SJSA1 (cell line): Measurements from ENCODE around the gene CAV2. TPM values are rescaled to one million over a fixed set of nuclear protein-coding genes. Genes with fewer than 3 reads are reported as not detected.
A peak's percentile ranks its signal among the peaks of the same experiment; 100 is the strongest.

Experiments used
- DNase-seq, 2 experiments: peaks; one replicate each; pipeline ENCODE4 v3.0.0-alpha.2; 2015 to 2020; ENCODE audit warnings: low spot score in 2 of 2, low read depth in 1 of 2
- H3K27ac ChIP-seq: fragments of 250-450 bp; sonication (Bioruptor Pico); 2 replicates; pipeline ENCODE4 v1.5.1; 2020; ENCODE audit warnings: mild to moderate bottlenecking, moderate library complexity
- H3K27me3 ChIP-seq: fragments of 250-450 bp; sonication (Bioruptor Pico); replicated peaks from 2 replicates; pipeline ENCODE4 v1.5.1; 2020; ENCODE audit warnings: mild to moderate bottlenecking, moderate library complexity
- H3K36me3 ChIP-seq: fragments of 250-450 bp; sonication (Bioruptor Pico); 2 replicates; pipeline ENCODE4 v1.5.1; 2020; ENCODE audit warnings: mild to moderate bottlenecking
- H3K4me1 ChIP-seq: fragments of 250-450 bp; sonication (Bioruptor Pico); replicated peaks from 2 replicates; pipeline ENCODE4 v1.6.1; 2021; ENCODE audit warnings: mild to moderate bottlenecking
- H3K4me3 ChIP-seq: fragments of 250-450 bp; sonication (Bioruptor Pico); 2 replicates; pipeline ENCODE4 v1.5.1; 2020; ENCODE audit warnings: mild to moderate bottlenecking
- H3K9me3 ChIP-seq: fragments of 250-450 bp; sonication (Bioruptor Pico); replicated peaks from 2 replicates; pipeline ENCODE4 v1.5.1; 2020; ENCODE audit warnings: mild to moderate bottlenecking
- total RNA-seq: library from RNA; depleted of rRNA; stranded (reverse); fragments of >200 nt; shearing (Covaris generic); gene quantifications from 2 replicates; pipeline ENCODE4 v1.2.3, GENCODE V29; 2014; rRNA removed

Gene CAV2, protein sequence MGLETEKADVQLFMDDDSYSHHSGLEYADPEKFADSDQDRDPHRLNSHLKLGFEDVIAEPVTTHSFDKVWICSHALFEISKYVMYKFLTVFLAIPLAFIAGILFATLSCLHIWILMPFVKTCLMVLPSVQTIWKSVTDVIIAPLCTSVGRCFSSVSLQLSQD
- total RNA-seq, result 130 and 204 TPM in 2 replicates

DNA sequence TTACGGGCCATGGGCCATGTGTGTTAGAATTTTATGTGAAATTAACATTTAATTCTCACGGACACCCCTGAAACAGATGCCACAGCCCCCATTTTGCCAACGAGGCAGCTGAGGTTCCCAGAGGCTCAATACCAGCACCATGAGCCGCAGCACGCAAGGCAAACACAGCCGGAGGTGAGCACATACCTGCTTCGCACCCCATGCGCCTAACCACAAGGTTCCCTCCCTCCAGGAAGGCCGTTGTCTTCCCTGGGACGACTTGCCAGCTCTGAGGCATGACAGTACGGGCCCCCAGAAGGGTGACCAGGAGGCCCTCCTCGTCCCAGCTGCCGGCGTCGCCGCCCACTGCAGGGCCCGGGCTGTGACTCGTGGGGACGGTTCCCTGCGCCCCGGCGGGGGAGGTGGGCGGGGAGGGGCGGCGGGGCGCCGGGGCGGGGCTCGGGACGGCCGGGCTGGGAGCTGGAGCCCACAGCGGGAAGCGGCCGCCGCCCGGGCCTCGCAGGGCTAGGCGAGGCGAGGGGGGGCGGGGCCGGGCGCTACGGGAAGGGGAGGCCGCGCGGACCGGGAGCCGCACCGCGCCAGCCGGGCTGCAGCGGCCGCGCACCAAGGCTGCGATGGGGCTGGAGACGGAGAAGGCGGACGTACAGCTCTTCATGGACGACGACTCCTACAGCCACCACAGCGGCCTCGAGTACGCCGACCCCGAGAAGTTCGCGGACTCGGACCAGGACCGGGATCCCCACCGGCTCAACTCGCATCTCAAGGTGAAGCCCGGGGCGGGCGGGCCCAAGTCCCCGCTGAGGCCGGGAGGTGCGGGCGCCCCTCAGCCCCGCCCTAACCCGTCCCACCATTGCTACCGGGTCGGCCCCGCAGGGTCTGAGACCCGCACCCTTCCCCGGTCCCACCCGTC is at the start of gene CAV2:
Gene CAV2 (plus strand): TSS at position 571 of the 910 bp plus-strand sequence. CDS start 44 bp downstream, at position 615.
- peaks cover 39% of the 10 kb centered on the region for H3K4me1 ChIP-seq
- H3K9me3 ChIP-seq, result peaks cover 2% of the 10 kb centered on the region; the same call in 1 of the 2 replicates
- peak within 1 kb of the TSS; percentile 82 for H3K27ac ChIP-seq
- H3K4me3 ChIP-seq, result peak within 1 kb of the TSS; percentile 91
- H3K36me3 ChIP-seq, result peaks cover 23% of the 10 kb centered on the region
- peak; percentile 72 to 77 for DNase-seq
- H3K27me3 ChIP-seq, result no peaks in the 10 kb centered on the region

DNA sequence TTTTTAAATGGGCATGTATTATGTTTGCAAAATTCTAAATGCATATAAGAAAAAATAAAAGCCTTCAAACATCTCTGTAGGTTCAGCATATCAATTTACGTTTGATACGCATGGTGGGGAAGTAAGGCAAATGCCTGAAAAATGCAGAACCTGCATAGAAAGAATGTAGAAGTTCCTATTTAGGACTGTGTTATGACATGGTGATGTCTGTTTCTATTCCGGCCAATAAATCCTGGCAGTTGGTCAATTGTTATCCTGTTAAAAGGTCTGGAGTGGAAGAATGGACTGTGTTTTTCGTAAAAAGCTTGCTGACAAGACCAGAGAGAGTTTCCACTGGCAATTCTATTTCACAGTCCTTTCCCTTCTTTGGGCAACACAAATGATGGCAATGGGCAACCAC is 49.6 kb upstream of the CAV2 start:
- H3K4me3 ChIP-seq, result no peak overlapping the region
- H3K9me3 ChIP-seq, result no peaks in the 10 kb centered on the region
- no peak overlapping the region for H3K27ac ChIP-seq
- H3K4me1 ChIP-seq, result peaks cover 23% of the 10 kb centered on the region
- no peaks in the 10 kb centered on the region for H3K27me3 ChIP-seq
- no peak for DNase-seq
- no peaks in the 10 kb centered on the region for H3K36me3 ChIP-seq

DNA sequence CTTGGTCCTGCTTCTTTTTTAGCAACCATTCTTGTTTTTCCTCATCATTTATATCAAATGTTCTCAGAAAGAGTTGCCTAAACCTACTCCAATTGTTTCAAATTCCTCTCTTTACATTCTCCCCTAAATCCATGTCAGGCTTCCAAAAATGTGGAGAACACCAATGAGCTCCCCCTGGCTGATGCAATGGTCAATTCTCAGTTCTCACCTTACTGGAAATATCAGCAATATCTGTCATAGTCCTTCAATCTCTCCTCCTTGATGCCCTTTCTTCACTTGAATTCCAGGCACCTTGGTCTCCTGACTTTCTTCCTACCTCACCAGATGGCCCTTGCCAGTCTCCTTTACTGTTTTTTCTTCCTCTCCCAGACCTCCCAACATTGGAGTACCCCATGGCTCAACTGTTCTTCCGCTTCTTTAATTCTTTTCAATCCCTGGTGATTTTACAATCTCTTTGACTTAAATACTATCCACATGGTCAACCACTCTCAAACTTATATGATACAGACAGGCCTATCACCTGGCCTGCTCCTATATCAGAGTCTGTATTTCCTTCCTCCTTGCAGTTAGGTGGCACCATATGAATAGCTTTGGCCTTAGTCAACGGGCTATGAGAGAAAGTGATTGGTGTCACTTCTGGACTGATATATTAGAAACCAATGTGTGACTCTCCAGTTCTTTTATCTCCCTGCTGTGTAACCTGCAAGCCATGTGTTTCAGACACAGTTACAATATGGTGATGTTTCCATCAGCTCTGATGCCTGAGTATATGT is 47.4 kb upstream of the CAV2 start:
- peaks cover 30% of the 10 kb centered on the region for H3K4me1 ChIP-seq
- H3K9me3 ChIP-seq, result no peaks in the 10 kb centered on the region
- H3K27me3 ChIP-seq, result no peaks in the 10 kb centered on the region
- H3K27ac ChIP-seq, result no peak overlapping the region
- DNase-seq, result no peak
- no peak overlapping the region for H3K4me3 ChIP-seq
- H3K36me3 ChIP-seq, result no peaks in the 10 kb centered on the region

DNA sequence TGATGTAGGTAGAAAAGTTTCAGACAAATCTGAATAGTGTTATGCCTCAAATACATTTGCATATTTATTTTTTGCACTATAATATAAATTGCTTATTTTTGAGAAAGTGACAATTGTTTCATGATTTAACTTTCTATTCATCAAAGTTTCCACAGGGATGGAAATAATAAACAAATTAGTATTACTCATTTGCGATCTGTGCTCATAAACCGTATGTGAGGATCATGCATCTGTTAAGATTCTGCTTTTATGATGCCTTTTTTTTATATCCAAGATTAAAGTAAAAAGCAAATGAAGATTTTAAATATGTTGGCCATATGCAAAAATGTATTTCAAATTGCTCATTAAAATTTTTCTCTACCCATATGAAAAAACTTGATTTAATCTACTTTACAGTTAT is 45.2 kb upstream of the CAV2 start:
- no peaks in the 10 kb centered on the region for H3K27me3 ChIP-seq
- no peak overlapping the region for H3K4me3 ChIP-seq
- no peak for DNase-seq
- no peaks in the 10 kb centered on the region for H3K36me3 ChIP-seq
- H3K4me1 ChIP-seq, result peaks cover 23% of the 10 kb centered on the region
- H3K9me3 ChIP-seq, result no peaks in the 10 kb centered on the region
- H3K27ac ChIP-seq, result no peak overlapping the region

DNA sequence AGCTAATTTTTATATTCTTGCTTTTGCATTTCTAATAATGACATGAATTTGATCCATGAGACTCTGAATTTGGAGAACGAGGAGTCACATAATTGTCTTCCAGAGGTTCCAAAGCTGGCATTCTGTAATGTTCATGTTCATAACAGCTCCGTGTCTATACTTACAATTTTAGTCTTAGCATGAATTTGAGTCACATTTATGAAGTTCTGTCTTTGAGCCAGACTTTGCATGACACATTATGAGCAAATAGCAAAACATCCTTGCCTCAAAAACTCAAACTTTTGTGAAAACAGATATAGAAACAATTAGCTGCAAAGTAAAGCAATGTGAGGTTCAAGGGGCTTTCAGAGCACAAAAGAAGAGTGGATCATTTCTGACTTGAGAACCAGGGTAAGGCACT is 44.5 kb upstream of the CAV2 start:
- Histone ChIP-seq H3K36me3 (no peaks in the 10 kb centered on the region), H3K4me3 (no peak overlapping the region), H3K4me1 (peaks cover 23% of the 10 kb centered on the region), H3K9me3 (no peaks in the 10 kb centered on the region), H3K27me3 (no peaks in the 10 kb centered on the region), H3K27ac (no peak overlapping the region)
- no peak for DNase-seq

DNA sequence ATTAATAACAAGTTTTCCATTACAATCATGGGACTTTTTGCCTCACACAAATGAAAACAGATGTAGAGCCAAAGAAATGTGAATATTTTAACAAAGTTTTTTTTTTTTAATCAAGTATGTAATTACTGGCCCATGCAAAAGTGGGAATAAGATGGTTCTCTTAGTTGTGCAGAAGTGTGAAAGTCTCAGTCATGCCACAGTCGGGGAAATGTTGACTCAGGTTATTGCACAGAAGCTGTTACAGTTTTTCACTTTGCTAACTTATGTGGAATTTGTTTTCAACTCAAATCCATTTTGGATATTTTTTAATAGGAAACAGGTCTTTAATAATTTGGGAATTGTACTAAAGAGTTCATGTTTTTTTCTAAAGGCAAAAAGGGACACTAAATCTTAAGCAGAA is 44.0 kb upstream of the CAV2 start:
- Histone ChIP-seq H3K9me3 (no peaks in the 10 kb centered on the region), H3K36me3 (no peaks in the 10 kb centered on the region), H3K27me3 (no peaks in the 10 kb centered on the region), H3K4me1 (peaks cover 23% of the 10 kb centered on the region), H3K27ac (no peak overlapping the region), H3K4me3 (no peak overlapping the region)
- DNase-seq, result no peak

DNA sequence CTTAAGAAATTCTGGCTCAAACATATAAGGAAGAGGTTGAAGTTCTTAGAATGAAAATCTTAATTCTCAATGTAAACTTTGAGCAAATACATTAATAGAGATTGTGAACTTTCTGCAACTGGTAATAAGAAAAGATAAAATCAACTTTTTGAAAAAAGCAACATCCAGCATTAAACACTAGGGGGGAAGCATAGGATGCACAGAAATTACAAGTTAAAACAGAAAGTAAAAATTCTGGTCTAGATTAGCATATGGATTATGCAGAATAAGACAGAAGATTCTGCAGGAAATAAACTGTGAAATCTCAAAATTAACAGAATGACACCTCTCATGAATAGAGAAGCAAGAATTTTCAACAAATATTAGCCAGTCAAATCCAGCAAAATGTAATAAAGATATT is 38.0 kb upstream of the CAV2 start:
- no peaks in the 10 kb centered on the region for H3K27me3 ChIP-seq
- H3K27ac ChIP-seq, result no peak overlapping the region
- no peak overlapping the region for H3K4me3 ChIP-seq
- no peaks in the 10 kb centered on the region for H3K36me3 ChIP-seq
- DNase-seq, result no peak
- no peaks in the 10 kb centered on the region for H3K9me3 ChIP-seq
- peaks cover 16% of the 10 kb centered on the region for H3K4me1 ChIP-seq

DNA sequence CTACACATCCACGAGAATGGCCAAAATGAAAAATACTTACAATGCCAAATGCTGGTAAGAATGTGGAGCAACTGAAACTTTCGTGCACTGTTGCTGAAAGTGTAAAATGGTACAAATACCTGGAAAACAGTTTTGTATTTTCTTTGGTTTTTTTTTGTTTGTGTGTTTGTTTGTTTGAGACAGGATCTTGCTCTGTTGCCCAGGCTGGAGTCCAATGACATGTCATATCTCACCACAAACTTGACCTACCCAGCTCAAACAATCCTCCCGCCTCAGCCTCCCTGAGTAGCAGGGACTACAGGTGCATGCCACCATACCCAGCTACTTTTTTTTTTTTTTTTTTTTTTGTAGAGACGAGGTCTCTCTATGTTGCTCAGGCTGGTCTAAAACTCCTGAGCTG is 35.6 kb upstream of the CAV2 start:
- Histone ChIP-seq H3K27ac (no peak overlapping the region), H3K36me3 (no peaks in the 10 kb centered on the region)
- DNase-seq, result no peak

DNA sequence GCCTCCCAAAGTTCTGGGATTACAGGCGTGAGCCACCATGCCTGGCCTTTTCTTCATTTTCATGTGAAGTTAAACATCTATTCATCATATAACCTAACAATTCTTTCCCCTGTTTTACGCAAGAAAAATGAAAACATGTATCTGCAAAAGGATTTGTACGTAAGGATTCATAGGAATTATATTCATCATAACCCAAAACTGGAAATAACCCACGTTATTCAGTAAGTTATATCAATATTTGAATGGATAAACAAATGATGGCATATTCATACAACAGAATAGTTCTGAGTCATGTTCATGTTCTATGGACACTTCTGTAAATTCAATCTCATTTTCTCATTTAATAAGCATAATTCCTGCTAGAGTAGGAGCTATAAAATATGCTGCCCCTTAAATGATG is 35.2 kb upstream of the CAV2 start:
- Histone ChIP-seq H3K4me3 (no peak overlapping the region), H3K36me3 (no peaks in the 10 kb centered on the region), H3K27ac (no peak overlapping the region), H3K9me3 (no peaks in the 10 kb centered on the region), H3K4me1 (peaks cover 17% of the 10 kb centered on the region), H3K27me3 (no peaks in the 10 kb centered on the region)
- DNase-seq, result no peak

More for the DNA sequence above, 35.6 kb upstream of the CAV2 start:
- H3K27me3 ChIP-seq, result no peaks in the 10 kb centered on the region
- peaks cover 17% of the 10 kb centered on the region for H3K4me1 ChIP-seq
- H3K9me3 ChIP-seq, result no peaks in the 10 kb centered on the region
- no peak overlapping the region for H3K4me3 ChIP-seq

DNA sequence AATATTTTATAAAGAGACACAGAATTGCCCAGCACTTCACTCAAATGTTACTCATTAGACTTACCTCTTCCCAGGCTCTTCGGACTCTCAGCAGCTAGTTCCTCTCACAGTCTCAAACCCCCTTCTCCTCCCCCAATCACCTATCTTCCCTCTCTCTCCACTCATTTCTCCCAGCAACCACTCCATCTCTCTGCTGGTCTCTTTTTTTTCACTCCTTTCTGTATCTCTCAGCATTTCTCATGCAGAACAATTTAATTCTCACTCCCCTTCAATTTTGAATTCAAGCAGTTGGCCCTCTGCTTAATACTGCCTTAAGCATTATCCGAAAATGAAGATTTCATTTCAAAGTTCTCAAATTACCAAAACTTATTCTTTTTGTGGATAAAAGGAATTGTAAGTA is 34.4 kb upstream of the CAV2 start:
- peak overlapping the region; percentile 35; the same call in 1 of the 2 replicates for H3K27ac ChIP-seq

DNA sequence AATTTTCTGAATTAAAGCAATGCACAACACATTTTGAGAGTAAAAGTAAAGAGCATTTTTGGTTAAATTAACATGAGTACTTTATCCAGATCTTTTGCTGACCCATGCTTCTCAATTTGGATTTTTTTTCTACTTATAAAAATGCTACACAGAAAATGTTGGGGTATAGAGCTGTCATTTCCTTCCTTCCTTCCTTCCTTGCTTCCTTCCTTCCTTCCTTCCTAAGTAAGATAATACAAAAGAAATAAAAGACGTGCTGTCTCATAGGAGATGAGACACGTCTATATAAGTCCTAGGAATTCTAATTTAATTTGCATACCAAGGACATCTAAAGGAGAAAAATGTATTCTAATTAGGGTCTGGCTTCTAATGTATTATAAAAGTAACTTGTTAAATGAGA is 31.0 kb upstream of the CAV2 start:
- H3K36me3 ChIP-seq, result no peaks in the 10 kb centered on the region
- H3K27ac ChIP-seq, result no peak overlapping the region
- no peaks in the 10 kb centered on the region for H3K9me3 ChIP-seq
- peaks cover 17% of the 10 kb centered on the region for H3K4me1 ChIP-seq
- H3K4me3 ChIP-seq, result no peak overlapping the region
- DNase-seq, result no peak
- no peaks in the 10 kb centered on the region for H3K27me3 ChIP-seq

More for the DNA sequence above, 34.4 kb upstream of the CAV2 start:
- Histone ChIP-seq H3K9me3 (no peaks in the 10 kb centered on the region), H3K27me3 (no peaks in the 10 kb centered on the region), H3K4me1 (peaks cover 17% of the 10 kb centered on the region), H3K36me3 (no peaks in the 10 kb centered on the region), H3K4me3 (no peak overlapping the region)
- no peak for DNase-seq

DNA sequence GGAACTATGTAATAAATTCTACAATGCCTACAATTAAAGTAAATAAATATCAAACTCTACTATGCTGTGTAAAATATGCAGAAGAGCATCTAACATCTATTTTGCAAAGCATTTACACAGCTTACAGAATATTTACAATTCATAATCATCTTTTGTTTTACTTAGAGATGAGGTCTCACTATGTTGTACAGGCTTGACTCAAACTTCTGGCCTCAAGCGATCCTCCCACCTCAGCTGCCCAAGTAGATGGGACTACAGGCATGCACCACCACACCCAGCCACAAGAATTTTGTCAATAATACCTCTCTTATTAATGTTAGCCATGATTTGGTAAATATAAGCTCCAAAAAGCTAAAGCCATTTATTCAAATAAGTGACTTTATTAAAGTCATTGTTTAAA is 21.9 kb upstream of the CAV2 start:
- H3K4me3 ChIP-seq, result no peak overlapping the region
- no peaks in the 10 kb centered on the region for H3K36me3 ChIP-seq
- H3K4me1 ChIP-seq, result peaks cover 17% of the 10 kb centered on the region
- H3K27me3 ChIP-seq, result no peaks in the 10 kb centered on the region
- no peak for DNase-seq
- H3K27ac ChIP-seq, result peak overlapping the region; percentile 84
- H3K9me3 ChIP-seq, result no peaks in the 10 kb centered on the region

DNA sequence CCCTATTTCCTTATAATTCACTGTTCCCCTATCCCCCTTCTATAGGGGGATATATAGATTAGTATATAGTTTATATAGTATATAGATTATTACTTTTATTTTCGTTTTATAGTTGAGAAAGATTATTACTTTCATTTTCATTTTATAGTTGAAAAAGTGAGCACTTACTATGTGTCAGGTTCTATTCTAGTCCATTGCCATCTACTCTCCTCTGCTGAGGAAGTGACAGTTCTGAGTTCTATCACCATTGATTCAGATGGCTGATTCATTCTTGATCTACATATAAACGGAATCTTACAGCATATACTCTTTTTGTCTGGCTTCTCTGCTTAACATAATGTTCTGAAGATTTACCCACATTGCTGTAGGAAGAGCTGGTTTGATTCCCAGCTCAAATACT is 20.7 kb upstream of the CAV2 start:
- no peaks in the 10 kb centered on the region for H3K9me3 ChIP-seq
- H3K27me3 ChIP-seq, result no peaks in the 10 kb centered on the region
- no peaks in the 10 kb centered on the region for H3K36me3 ChIP-seq
- H3K4me1 ChIP-seq, result peaks cover 17% of the 10 kb centered on the region
- H3K27ac ChIP-seq, result 0 out of 2 replicates have a peak overlapping the region, but pooled peaks have one; percentile 5
- no peak for DNase-seq
- no peak overlapping the region for H3K4me3 ChIP-seq
